Measurements from ENCODE around the gene KRTAP1-1.
"Not testable (repeated sequence)": the region's sequence is repeated elsewhere in the genome, so short reads cannot be mapped to it uniquely, and the experiment has no call there.

Gene KRTAP1-1

GRCh38 chr17:41012326-41013120 lies 28.7 kb downstream of the KRTAP1-1 start:
- DNase-seq (ENCODE audit: low read depth in 3 of 3) = no peak

GRCh38 chr17:41010441-41010840 lies 30.8 kb downstream of the KRTAP1-1 start:
- DNase-seq (ENCODE audit: low read depth in 3 of 3) = no peak

- no peak for DNase-seq (ENCODE audit: low read depth in 3 of 3)
These were observed 31.3 kb downstream of the KRTAP1-1 start for GRCh38 chr17:41009936-41010335.

GRCh38 chr17:41009301-41009760 lies 31.9 kb downstream of the KRTAP1-1 start:
- DNase-seq (ENCODE audit: low read depth in 3 of 3) = no peak

- DNase-seq (ENCODE audit: low read depth in 3 of 3) = no peak
These were observed 32.4 kb downstream of the KRTAP1-1 start, which contains the start of gene KRTAP3-1 for GRCh38 chr17:41008811-41009210. TSS of gene KRTAP3-1 (minus strand) at chr17:41009128. CDS start at chr17:41009074, 54 bp downstream.

GRCh38 chr17:41004397-41004796 lies 36.9 kb downstream of the KRTAP1-1 start:
- DNase-seq (ENCODE audit: low read depth in 3 of 3) = no peak

GRCh38 chr17:41003926-41004325 lies 37.3 kb downstream of the KRTAP1-1 start:
- no peak for DNase-seq (ENCODE audit: low read depth in 3 of 3)

GRCh38 chr17:41002814-41003213 lies 38.4 kb downstream of the KRTAP1-1 start:
- DNase-seq (ENCODE audit: low read depth in 3 of 3) = no peak

- no peak for DNase-seq (ENCODE audit: low read depth in 3 of 3)
These were observed 39.5 kb downstream of the KRTAP1-1 start for GRCh38 chr17:41001795-41002194.

- DNase-seq (ENCODE audit: low read depth in 3 of 3) = not testable (repeated sequence)
These were observed 41.7 kb downstream of the KRTAP1-1 start, which contains the start of gene KRTAP3-2 for GRCh38 chr17:40999563-40999962. TSS of gene KRTAP3-2 (minus strand) at chr17:40999906. CDS start at chr17:40999853, 53 bp downstream.

GRCh38 chr17:40997361-40997760 lies 43.9 kb downstream of the KRTAP1-1 start:
- no peak for DNase-seq (ENCODE audit: low read depth in 3 of 3)

GRCh38 chr17:40996829-40997228 lies 44.4 kb downstream of the KRTAP1-1 start:
- no peak for DNase-seq (ENCODE audit: low read depth in 3 of 3)

GRCh38 chr17:40995116-40995515 lies 46.1 kb downstream of the KRTAP1-1 start:
- DNase-seq (ENCODE audit: low read depth in 3 of 3) = no peak

- no peak for DNase-seq (ENCODE audit: low read depth in 3 of 3)
These were observed 47.4 kb downstream of the KRTAP1-1 start, which contains the start of gene KRTAP3-3 for GRCh38 chr17:40993839-40994238. TSS of gene KRTAP3-3 (minus strand) at chr17:40994164. CDS start at chr17:40994097, 67 bp downstream.

GRCh38 chr17:40993084-40993483 lies 48.2 kb downstream of the KRTAP1-1 start:
- no peak for DNase-seq (ENCODE audit: low read depth in 3 of 3)

- no peak for DNase-seq (ENCODE audit: low read depth in 3 of 3)
These were observed 48.6 kb downstream of the KRTAP1-1 start for GRCh38 chr17:40992666-40993065.
